PC-3 (cell line): ENCODE measurements around the gene OR52I2.

Experiments used
- CTCF ChIP-seq: fragments of 300-600 bp; sonication (generic); conservative IDR thresholded peaks from 2 replicates; pipeline ENCODE4 v1.5.1; 2017; ENCODE audit warnings: antibody characterized with exemption, low read depth, mild to moderate bottlenecking, low read length
- EZH2 ChIP-seq: fragments of 300-600 bp; sonication (generic); IDR thresholded peaks from one replicate; pipeline ENCODE4 v1.6.1; 2017; ENCODE audit warnings: antibody characterized with exemption, mild to moderate bottlenecking, low read length; ENCODE audit not compliant: unreplicated experiment
- EZH2phosphoT487 ChIP-seq: fragments of 300-600 bp; sonication (generic); IDR thresholded peaks from 2 replicates; pipeline ENCODE4 v1.6.1; 2018; ENCODE audit warnings: mild to moderate bottlenecking, antibody characterized with exemption, low read length, borderline replicate concordance

GRCh38 chr11:4589017-4589416, 7.5 kb downstream of the OR52I2 start:
- TF ChIP-seq CTCF (no peak), EZH2phosphoT487 (no peak), EZH2 (no peak)
